ENCODE data around the gene EPSTI1.

The EPSTI1 gene

GRCh38 chr13:43020794-43021193, 28.8 kb upstream of the EPSTI1 start:
- H3K4me2 ChIP-seq (ENCODE audit: insufficient read depth, low read length) = no peak overlapping the region
- no peaks in the 10 kb centered on the region for H3K27me3 ChIP-seq (ENCODE audit: insufficient read depth, low read length, poor library complexity)
- H3K9me3 ChIP-seq (ENCODE audit: insufficient read depth, low read length, severe bottlenecking) = no peaks in the 10 kb centered on the region
- DNase-seq (no peak), ATAC-seq (ENCODE audit: insufficient read depth, low read depth) (no peak)
- TF ChIP-seq, protein P1, sequence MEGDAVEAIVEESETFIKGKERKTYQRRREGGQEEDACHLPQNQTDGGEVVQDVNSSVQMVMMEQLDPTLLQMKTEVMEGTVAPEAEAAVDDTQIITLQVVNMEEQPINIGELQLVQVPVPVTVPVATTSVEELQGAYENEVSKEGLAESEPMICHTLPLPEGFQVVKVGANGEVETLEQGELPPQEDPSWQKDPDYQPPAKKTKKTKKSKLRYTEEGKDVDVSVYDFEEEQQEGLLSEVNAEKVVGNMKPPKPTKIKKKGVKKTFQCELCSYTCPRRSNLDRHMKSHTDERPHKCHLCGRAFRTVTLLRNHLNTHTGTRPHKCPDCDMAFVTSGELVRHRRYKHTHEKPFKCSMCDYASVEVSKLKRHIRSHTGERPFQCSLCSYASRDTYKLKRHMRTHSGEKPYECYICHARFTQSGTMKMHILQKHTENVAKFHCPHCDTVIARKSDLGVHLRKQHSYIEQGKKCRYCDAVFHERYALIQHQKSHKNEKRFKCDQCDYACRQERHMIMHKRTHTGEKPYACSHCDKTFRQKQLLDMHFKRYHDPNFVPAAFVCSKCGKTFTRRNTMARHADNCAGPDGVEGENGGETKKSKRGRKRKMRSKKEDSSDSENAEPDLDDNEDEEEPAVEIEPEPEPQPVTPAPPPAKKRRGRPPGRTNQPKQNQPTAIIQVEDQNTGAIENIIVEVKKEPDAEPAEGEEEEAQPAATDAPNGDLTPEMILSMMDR (IDR thresholded peaks at IDR 0.05; ENCODE audit: borderline replicate concordance, extremely low read depth, low read length, poor library complexity, severe bottlenecking) = no peak
- no peak for TF ChIP-seq EZH2 (IDR thresholded peaks at IDR 0.05; ENCODE audit: borderline replicate concordance, low read depth, low read length, severe bottlenecking)
- no peak overlapping the region for H3K27ac ChIP-seq (ENCODE audit: low read length)
- no peaks in the 10 kb centered on the region for H3K36me3 ChIP-seq (ENCODE audit: insufficient read depth, low read length)
- peaks cover 15% of the 10 kb centered on the region for H3K4me1 ChIP-seq (ENCODE audit: insufficient read depth, low read length)
- H4K20me1 ChIP-seq (ENCODE audit: insufficient read depth, low read length) = no peaks in the 10 kb centered on the region
- H3K9ac ChIP-seq (ENCODE audit: low read depth, low read length) = no peak overlapping the region
- no peak overlapping the region for H2AFZ ChIP-seq (ENCODE audit: low read depth, low read length)
- H3K79me2 ChIP-seq (ENCODE audit: insufficient read depth, low read length) = peaks cover 11% of the 10 kb centered on the region; the same call in 1 of the 2 replicates
- H3K4me3 ChIP-seq (ENCODE audit: low read depth in 1 of 2, low read length in 2 of 2) = no peak overlapping the region

DNA sequence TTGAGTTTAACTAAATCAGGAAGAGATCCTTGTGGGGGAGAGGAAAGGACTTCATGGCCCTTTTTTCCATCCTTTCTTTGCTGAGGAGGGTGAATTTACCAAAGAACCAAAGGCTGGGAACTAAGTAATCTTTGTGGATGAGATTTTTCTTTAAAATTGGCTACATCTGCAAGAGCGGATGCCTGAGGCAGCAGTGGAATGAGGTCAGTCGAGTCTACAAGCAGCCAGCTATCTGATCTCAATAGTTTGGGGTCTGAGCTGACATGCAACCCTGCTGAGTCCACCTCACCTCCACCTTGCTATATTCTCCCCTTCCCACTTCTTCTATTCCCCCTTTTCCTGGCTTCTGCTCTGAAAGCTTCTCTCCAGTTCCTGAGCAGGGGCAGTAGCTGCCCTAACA, 27.8 kb upstream of the EPSTI1 start:
- Histone ChIP-seq H3K79me2 (ENCODE audit: insufficient read depth, low read length) (peaks cover 4% of the 10 kb centered on the region; the same call in 1 of the 2 replicates), H3K4me2 (ENCODE audit: insufficient read depth, low read length) (no peak overlapping the region), H3K27ac (ENCODE audit: low read length) (no peak overlapping the region), H3K4me3 (ENCODE audit: low read depth in 1 of 2, low read length in 2 of 2) (no peak overlapping the region), H3K4me1 (ENCODE audit: insufficient read depth, low read length) (peaks cover 10% of the 10 kb centered on the region), H3K9ac (ENCODE audit: low read depth, low read length) (no peak overlapping the region), H3K36me3 (ENCODE audit: insufficient read depth, low read length) (no peaks in the 10 kb centered on the region), H2AFZ (ENCODE audit: low read depth, low read length) (0 out of 2 replicates have a peak overlapping the region, but pooled peaks have one; percentile 26), H4K20me1 (ENCODE audit: insufficient read depth, low read length) (no peaks in the 10 kb centered on the region), H3K9me3 (ENCODE audit: insufficient read depth, low read length, severe bottlenecking) (no peaks in the 10 kb centered on the region), H3K27me3 (ENCODE audit: insufficient read depth, low read length, poor library complexity) (no peaks in the 10 kb centered on the region)
- TF ChIP-seq, protein P1 (IDR thresholded peaks at IDR 0.05; ENCODE audit: borderline replicate concordance, extremely low read depth, low read length, poor library complexity, severe bottlenecking) = no peak
- TF ChIP-seq EZH2 (IDR thresholded peaks at IDR 0.05; ENCODE audit: borderline replicate concordance, low read depth, low read length, severe bottlenecking) = no peak
- no peak for DNase-seq
- no peak for ATAC-seq (ENCODE audit: insufficient read depth, low read depth)

GRCh38 chr13:43016226-43016625, 24.2 kb upstream of the EPSTI1 start:
- ATAC-seq (ENCODE audit: insufficient read depth, low read depth) (no peak), DNase-seq (no peak)
- Histone ChIP-seq H3K9me3 (ENCODE audit: insufficient read depth, low read length, severe bottlenecking) (no peaks in the 10 kb centered on the region), H3K27ac (ENCODE audit: low read length) (no peak overlapping the region), H3K36me3 (ENCODE audit: insufficient read depth, low read length) (no peaks in the 10 kb centered on the region), H3K4me3 (ENCODE audit: low read depth in 1 of 2, low read length in 2 of 2) (no peak overlapping the region), H3K79me2 (ENCODE audit: insufficient read depth, low read length) (no peaks in the 10 kb centered on the region), H3K9ac (ENCODE audit: low read depth, low read length) (no peak overlapping the region), H3K4me1 (ENCODE audit: insufficient read depth, low read length) (no peaks in the 10 kb centered on the region), H2AFZ (ENCODE audit: low read depth, low read length) (no peak overlapping the region), H4K20me1 (ENCODE audit: insufficient read depth, low read length) (no peaks in the 10 kb centered on the region), H3K4me2 (ENCODE audit: insufficient read depth, low read length) (no peak overlapping the region), H3K27me3 (ENCODE audit: insufficient read depth, low read length, poor library complexity) (no peaks in the 10 kb centered on the region)
- no peak for TF ChIP-seq EZH2 (IDR thresholded peaks at IDR 0.05; ENCODE audit: borderline replicate concordance, low read depth, low read length, severe bottlenecking)
- TF ChIP-seq, protein P1 (IDR thresholded peaks at IDR 0.05; ENCODE audit: borderline replicate concordance, extremely low read depth, low read length, poor library complexity, severe bottlenecking) = no peak

DNA sequence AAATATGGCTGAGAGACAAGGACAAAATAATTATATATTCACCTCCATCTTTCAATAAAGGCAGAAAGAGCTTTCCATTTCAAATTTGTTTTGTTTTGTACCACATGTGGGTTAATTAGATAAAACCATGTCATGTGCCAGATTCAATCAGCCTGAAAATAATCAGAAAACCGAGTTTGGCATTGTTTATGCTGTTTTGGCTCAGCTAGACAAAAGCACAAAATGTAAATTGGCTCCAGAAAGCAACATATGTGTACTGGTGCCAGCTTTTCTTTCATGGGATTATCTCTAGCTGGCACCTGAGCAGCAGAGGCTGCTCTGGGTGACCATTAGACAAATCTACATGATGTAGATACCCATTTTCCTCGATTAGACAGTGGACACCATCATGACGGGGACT, 22.1 kb upstream of the EPSTI1 start:
- H3K4me1 ChIP-seq (ENCODE audit: insufficient read depth, low read length) = no peaks in the 10 kb centered on the region
- no peak overlapping the region for H3K27ac ChIP-seq (ENCODE audit: low read length)
- no peak for DNase-seq
- H4K20me1 ChIP-seq (ENCODE audit: insufficient read depth, low read length) = no peaks in the 10 kb centered on the region
- TF ChIP-seq, protein P1 (IDR thresholded peaks at IDR 0.05; ENCODE audit: borderline replicate concordance, extremely low read depth, low read length, poor library complexity, severe bottlenecking) = no peak
- no peak for TF ChIP-seq EZH2 (IDR thresholded peaks at IDR 0.05; ENCODE audit: borderline replicate concordance, low read depth, low read length, severe bottlenecking)
- H3K79me2 ChIP-seq (ENCODE audit: insufficient read depth, low read length) = no peaks in the 10 kb centered on the region
- no peaks in the 10 kb centered on the region for H3K9me3 ChIP-seq (ENCODE audit: insufficient read depth, low read length, severe bottlenecking)
- no peak for ATAC-seq (ENCODE audit: insufficient read depth, low read depth)
- H3K36me3 ChIP-seq (ENCODE audit: insufficient read depth, low read length) = no peaks in the 10 kb centered on the region
- H3K9ac ChIP-seq (ENCODE audit: low read depth, low read length) = no peak overlapping the region
- no peak overlapping the region for H3K4me3 ChIP-seq (ENCODE audit: low read depth in 1 of 2, low read length in 2 of 2)
- H2AFZ ChIP-seq (ENCODE audit: low read depth, low read length) = no peak overlapping the region
- no peak overlapping the region for H3K4me2 ChIP-seq (ENCODE audit: insufficient read depth, low read length)
- H3K27me3 ChIP-seq (ENCODE audit: insufficient read depth, low read length, poor library complexity) = no peaks in the 10 kb centered on the region
